Ramos (cell line): ENCODE measurements around the gene ARIH1.

Experiments used
- in situ Hi-C: fragments of 300-500 bp; cut with MboI; formaldehyde crosslinking; loops from one replicate; pipeline ENCODE4 v1.14.3; 2022; ENCODE audit warnings: low sequenced_read_pairs; ENCODE audit not compliant: unreplicated experiment

Gene ARIH1

DNA sequence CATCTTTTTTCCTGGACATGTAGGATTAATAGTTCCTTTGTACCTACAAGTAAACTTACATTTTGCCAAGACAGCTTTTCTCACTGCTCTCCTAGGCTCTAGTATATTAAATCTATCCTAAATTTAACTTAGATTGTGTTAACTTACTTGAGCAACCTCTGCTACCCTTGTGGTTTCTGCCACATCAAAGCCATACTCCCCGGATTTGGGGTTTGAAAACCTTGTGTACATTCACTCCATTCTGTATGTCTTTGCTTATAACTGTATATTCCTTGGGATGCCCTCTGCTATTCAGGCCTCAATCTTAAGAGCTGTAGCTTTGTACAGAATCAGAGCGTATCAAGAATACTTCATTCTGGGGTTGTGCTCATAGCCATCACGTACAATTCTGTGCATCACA is 60.4 kb downstream of the ARIH1 start:
- in situ Hi-C loops, result no loop called here

DNA sequence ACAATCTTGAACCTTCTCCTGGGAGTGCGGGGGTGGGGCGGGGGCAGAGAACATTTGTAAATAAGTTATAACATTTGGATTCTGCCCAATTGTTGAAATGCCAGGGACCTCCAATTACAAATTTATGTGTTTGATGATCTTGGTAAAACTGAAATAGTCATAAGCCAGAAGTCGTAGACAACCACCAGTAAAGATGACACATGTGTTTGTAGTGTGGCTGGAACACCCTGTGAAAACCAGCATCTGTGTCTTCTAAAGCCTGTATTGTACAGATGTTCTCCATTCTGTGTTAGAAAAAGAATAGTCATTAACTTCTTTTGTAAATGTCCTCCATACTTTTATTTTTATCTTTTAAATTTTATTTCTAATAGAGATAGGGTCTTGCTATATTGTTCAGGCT is 61.8 kb downstream of the ARIH1 start:
- in situ Hi-C loops, result no loop called here

DNA sequence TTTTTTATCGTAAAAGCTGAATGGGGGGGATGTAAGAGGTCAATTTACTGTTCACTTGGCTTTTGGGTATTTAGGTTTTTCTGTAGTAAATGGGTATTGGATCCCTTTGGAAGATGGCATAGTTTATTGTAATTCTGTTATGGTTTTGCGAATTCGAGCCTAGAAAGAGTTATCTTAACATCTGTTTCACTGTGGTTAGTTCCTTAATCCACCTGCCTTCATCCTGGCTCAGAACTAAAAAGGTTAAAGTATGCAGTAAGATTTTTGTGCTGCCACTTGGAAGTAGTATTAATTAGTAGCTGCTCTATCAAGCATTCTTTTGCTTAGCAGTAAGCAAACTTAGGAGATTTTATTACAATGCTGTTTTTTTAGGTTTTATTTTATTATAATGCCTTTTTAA is 62.4 kb downstream of the ARIH1 start:
- in situ Hi-C loops, result no loop called here

DNA sequence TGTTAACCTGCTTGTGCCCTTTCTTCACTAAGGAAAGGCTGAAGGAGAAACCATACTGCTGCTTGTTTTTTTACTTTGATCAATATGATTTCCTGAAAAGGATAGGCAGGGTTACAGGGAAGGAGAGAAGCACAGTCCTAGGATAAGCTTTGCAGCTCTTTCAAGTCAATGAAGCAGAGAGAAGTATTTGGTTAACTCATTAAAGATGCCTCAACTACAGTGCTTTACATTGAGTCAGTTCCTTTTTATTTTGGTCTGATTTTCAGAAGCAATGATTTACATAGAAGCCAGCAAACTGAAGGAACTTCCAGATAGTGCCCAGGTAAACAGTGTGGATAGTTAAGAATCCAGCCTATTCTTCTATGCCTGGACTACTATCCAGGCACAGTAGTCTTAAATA is 64.8 kb downstream of the ARIH1 start:
- in situ Hi-C loops, result no loop called here

DNA sequence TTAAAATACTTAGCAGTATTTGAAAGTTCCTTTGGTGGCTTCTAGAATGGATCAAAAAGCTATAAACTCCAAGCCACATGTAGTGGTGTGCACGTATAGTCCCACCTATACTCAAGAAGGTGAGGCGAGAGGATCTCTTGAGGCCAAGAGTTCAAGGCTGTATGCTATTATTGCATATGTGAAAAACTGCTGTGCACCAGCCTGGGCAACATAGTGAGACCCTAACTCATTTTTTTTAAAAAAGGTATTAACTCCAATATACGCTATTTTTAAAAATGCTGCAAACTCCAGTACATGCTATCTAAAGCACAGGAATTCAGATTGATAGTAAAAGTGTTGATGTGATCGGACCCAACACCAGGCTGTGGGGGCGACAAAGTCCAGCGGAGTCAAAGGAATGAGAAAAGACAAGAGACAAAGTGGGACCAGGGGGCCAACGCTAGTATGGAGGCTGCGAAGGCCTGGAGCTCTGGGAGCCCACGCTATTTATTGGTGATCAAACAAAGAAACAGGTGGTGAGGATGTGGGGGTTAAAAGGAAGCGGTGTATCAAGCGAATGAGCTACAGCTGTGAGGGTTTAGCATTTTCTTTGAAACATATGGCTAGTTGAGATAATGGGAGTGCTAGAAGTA is 66.6 kb downstream of the ARIH1 start:
- in situ Hi-C loops, result no loop called here

DNA sequence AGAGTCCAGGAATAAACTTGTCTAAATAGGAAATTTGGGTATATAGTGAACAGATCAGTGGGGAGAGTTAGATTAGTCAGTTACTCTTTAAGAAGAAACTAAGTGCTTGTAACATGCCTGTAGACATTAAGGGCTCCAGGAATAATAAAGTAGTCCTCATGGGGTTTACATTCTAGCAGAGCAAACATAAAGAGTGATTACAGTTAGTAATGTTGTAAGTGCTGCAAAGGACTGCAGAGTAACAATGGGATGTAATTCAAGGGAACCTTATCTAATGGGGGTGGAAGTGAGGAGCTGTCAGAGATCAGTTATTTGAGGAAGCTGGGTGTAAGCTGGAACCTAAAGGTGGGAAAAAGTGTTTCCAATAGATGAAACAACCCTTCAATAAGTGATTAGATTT is 67.5 kb downstream of the ARIH1 start:
- in situ Hi-C loops, result no loop called here

DNA sequence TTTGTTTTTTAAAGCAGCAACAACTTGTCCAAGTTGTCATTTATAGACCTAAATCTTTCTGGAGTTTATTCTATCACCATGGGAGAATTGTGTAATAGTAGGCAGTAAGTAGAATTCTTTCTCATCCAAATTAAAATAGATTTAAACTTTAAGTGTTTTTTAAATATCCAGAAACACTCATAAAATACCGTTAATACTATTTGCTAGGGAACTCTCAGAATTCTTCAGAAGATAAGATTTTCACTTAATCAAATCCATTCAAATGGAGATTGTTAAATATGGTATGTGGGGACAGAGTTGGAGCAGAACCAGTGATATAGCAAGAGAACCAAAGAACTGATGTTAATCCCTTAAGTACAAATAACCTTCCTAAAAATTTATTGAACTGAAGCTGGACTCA is 71.0 kb downstream of the ARIH1 start:
- in situ Hi-C loops, result no loop called here

DNA sequence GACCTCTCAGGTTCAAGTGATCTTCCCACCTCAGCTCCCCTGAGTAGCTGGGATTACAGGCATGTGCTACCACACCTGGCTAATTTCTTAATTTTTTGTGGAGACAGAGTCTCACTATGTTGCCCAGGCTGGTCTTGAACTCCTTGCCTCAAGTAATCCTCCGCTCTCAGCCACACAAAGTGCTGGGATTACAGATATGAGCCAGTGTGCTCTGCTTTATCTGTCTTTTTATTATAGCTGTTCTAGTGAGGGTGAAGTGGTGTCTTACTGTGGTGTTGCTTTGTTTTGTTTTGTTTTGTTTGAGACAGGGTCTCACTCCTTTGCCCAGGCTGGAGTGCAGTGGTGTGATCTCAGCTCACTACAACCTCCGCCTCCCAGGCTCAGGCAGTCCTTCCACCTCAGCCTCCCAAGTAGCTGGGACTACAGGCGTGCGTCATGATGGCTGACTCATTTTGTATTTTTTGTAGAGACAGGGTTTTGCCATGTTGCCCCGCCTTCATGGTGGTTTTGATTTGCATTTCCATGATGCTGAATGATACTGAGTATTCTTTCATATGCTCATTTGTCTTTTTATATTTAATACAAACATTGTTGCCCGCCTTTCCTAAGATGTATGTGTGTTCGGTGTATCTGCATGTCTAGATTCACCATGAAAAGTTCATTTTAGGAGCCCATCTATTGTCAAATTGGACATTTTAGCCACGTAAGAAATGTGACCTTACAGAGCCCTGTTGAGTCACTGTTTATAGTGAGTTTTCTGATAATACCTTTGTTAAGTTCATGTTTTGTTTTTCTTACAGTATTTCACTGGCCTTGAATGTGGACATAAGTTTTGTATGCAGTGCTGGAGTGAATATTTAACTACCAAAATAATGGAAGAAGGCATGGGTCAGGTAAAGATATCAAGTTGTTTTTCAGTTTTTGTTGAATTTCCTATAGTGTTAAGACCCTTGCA is 80.6 kb downstream of the ARIH1 start:
- in situ Hi-C loops, result no loop called here

DNA sequence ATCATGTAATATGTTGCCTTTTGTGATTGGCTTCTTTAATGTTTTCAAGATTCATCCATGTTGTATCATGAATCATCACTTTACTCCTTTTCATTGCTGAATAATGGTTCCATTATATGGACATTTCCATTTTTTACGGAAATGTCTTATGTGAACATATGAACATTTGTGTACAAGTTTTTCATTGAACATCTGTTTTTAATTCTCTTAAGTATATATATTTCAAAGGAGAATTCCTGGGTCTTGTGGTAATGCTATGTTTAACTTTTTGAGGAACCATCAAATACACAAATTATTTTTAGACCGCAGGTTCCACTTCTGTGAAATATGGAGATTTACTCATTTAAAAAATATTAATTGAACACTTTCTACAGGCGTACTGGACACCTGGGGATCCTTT is 85.7 kb downstream of the ARIH1 start:
- in situ Hi-C loops, result no loop called here

DNA sequence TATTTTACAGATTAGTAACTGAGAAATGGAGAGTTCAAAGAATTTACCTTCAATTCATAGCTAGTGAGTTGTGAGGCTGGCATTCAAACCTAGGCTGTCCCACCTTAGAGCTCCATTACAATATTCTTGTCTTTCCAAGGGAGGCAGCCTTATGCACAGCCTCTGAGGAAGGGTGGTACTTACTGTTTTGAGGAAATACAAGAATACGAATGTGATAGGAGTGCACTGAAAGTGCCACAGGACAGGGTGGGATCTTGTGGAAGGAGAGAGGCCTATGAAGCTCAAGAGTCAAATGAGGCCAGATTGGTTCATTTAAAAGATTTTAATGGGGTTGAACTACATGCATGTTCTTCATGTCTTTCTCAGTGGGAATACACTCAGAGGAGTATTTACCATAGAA is 86.3 kb downstream of the ARIH1 start:
- in situ Hi-C loops, result no loop called here

DNA sequence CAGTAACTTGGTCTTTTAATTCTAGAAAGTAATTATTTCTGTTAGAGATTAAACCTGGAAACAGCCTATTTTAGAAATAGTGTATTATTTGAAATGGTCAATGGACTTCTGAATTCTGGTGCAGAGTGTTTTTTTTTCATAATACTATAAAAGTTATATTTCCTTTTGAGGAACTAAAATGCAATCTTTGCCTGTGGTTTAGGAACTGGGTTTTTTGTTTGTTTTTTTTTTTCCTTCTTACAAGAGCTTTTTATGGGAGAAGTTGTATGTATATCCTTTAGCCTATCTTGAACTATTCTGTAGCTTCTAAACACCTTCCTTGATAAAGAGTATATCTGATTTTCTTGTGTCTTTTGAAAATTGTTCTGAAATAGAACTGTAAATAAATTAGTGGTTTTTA is 88.3 kb downstream of the ARIH1 start:
- in situ Hi-C loops, result no loop called here

DNA sequence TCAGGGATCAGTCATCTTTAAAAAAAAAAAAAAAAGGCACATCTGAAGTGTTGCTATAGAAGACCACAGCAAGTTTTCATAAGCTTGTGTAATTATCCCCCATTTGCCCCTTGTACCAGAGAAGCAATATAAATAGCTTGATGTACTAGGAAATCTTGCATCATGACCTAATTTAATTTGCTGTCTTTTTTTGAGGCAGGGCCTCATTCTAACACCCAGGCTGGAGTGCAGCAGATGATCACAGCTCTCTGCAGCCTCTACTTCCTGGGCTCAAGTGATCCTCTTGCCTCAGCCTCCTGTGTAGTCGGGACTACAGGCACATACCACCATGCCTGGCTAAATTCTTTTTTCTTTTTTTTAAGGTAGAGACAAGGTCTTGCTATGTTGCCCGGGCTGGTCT is 88.7 kb downstream of the ARIH1 start:
- in situ Hi-C loops, result no loop called here

DNA sequence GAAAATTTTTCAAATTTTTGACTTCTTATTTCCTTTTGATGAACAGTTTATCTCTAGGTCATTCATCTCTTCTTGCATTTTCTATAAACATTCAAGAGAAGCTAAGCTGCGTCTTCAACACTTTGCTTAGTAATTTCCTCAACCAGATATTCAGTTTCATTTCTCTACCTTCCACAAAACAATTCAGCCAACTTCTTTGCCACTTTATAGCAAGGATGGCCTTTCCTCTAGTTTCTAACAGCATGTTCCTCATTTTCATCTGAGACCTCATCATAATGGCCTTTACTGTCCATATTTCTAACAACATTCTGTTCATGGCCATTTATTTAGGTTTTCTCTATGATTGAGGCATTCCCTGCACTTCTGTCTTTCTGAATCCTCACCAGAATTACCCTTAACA is 90.0 kb downstream of the ARIH1 start:
- in situ Hi-C loops, result no loop called here

DNA sequence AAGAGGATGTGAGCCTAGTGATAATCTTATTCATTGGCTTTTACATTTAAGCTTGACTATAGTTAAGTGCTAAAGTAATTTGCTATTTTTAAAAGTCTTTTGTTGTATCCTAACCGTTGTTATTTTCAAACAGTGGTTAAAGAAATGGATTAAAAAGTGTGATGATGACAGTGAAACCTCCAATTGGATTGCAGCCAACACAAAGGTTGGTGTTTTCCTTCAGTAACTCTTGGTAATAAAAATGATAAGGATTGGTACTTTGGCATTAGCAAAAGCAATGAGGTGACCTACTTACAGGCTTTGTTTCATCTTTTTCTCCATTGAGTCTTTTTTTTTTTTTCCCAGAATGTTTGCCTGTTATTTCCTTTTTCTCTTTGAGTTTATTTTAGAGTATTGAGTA is 92.8 kb downstream of the ARIH1 start:
- in situ Hi-C loops, result no loop called here

DNA sequence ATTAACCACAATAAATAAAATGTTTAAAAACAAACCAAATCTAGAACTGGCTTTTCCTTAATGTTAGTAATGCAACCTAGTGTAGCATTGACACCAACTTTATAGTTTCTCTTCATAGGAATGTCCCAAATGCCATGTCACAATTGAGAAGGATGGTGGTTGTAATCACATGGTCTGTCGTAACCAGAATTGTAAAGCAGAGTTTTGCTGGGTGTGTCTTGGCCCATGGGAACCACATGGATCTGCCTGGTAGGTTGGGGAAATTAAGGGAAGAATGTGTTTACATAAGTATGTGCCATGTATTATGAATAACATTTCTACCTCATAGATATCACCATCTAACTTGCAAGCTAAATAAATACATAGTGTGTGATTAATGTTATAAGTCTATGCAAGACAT is 95.9 kb downstream of the ARIH1 start:
- in situ Hi-C loops, result no loop called here

DNA sequence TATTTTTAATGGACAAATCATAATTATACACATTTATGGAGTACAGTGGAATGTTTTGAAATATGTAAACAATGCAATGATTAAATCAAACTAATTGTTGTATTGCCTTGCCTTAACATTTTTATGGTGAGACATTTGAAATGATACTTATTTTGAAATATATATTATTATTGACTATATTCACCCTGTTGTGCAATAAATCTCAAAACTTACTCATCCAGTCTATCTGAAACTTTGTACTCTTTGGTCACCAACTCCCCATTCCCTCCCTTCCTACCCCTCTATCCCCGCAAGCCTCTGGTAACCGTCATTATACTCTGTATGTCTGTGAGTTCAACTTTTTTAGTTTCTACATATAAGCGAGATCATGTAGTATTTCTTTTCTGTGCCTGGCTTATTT is 105.7 kb downstream of the ARIH1 start:
- in situ Hi-C loops, result no loop called here

DNA sequence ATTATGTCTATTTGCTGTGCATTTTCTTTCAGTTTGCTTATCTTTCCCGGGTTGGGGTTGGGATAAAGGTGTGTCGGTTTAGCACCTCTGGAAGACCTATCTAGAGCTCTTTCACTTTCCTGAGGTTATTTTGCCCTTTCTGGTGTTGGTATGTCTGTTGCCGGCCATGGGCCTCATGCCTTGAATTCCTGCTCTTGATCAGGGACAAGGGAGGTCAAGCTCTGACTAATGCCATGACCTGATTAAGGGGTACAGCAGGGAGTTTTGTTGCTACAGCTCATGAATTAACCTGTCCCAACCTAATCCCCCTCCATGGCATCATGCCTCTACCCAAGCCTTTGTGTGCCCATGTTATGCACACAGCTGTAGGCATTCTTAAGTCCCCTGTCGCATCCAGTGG is 109.9 kb downstream of the ARIH1 start:
- in situ Hi-C loops, result no loop called here

DNA sequence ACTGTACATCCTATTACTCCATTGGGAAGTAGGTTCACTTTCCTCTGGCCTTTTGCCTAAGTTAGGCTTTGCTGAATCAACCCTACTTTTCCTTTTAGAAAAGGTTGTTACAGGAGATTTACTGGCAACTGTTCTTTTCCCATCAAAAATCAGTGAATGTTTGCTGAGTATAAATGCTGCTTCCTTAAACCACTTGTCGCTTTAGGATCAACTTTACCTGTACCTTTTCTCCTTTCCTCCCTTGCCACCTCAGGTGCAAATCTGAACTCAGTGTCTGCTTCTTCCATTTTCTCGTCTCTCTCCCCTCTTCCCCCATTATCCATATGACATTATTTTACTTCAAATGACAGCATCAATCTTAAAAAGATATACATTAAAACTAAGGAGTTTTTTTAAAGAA is 110.9 kb downstream of the ARIH1 start:
- in situ Hi-C loops, result no loop called here

DNA sequence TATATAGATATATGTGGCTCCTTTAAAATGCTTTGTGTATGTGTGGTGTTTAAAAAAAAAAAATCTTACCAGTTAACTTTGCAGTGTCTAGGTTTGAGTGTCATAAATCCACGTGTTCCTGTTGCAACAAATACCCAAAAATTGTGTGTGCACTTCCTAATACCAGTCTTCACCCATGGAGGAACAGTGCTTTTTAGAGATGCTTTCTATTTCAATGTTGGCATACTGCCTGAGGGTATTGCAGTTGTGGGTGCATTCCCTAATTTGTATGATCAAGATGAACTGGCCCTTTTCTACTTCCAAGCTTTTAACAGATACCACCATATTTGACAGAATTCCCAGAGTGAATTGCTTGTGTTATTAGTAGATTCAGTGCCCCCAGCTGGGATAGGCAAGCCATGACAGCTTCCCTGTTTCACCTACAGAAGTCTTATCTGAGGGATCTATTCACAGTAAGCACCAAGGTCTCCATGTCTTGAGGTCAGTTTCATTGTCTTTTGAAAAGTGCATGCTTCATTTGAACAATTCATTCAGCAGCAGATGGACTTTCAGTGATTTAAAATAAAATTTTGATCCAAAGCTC is 111.4 kb downstream of the ARIH1 start:
- in situ Hi-C loops, result no loop called here

DNA sequence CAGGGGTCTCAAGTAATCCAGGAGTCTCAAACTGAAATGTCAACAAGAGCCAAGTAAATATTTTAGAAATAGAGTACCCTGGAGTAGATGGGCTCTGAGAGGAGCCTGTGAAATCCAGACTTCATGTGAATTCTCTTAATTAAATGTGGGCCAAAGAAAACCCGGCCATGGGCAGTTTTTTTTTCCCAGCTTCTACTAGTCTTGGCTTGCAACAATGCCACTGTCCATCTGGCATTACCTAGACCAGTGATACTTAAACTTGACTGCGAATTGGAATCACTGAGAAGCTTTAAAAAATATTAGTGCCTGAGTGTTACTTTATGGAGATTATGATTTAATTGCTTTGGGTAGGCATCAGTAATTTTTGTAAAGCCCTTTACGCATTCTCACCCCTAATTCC is 114.0 kb downstream of the ARIH1 start:
- in situ Hi-C loops, result no loop called here

DNA sequence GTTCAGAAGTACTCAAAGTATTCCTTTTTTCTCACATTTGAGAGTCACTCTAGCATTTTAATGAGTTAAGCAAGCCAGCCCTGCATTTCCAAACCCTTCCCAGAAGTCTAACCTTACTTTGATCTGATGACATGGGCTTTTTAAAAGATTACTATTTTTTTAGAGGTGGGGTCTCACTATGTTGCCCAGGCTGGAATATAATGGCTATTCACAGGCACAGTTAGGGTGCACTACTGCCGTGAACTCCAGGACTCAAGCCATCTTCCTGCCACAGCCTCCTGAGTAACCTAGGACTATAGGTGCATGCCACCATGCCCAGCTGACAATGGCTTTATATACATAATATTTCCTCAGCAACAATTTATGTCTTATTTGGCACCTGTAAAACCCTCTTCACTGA is 116.3 kb downstream of the ARIH1 start:
- in situ Hi-C loops, result no loop called here

DNA sequence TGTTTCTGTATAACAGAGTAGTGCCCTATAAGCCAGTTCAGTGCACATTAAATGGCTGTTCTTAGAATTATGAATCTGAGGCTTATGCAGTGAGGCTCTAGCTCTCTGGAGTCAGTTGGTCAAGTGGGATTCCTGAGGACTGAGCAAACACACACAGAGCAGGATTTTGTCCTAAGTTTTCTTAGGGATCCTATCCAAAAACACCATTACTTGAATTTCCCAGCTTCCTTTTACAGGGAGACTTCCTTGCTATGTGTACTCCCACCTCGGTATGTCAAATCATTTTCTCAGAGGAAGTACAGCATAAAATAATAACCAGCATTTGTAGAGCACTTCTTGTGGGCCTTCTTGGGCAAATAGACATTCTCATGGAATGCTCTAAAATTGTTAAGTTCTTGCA is 117.2 kb downstream of the ARIH1 start:
- in situ Hi-C loops, result no loop called here
